Prostate gland (tissue), 2 donors: ENCODE results near the gene HECW1. TPM values are rescaled to one million over a fixed set of nuclear protein-coding genes. Genes with fewer than 3 reads are reported as not detected.

Experiments
- DNase-seq: peaks from one replicate; pipeline ENCODE4 v3.0.0-alpha.2; 2019; ENCODE audit warnings: low spot score
- H3K27ac ChIP-seq, 2 donors: fragments of 200-600 bp; sonication (generic); 2 replicates each; pipeline ENCODE4 v1.5.1; 2017 to 2019
- H3K27me3 ChIP-seq: fragments of 200-600 bp; sonication (generic); replicated peaks from 2 replicates; pipeline ENCODE4 v1.5.1; 2019; ENCODE audit not compliant: insufficient read depth
- H3K36me3 ChIP-seq, 2 donors: fragments of 200-600 bp; sonication (generic); 1 replicate in 1 of 2; 2 replicates in 1 of 2; pipeline versions ENCODE4 v1.5.1 to v1.8.1; 2017 to 2019
- H3K4me1 ChIP-seq: fragments of 200-600 bp; sonication (generic); replicated peaks from 2 replicates; pipeline ENCODE4 v1.5.1; 2019
- H3K4me3 ChIP-seq, 2 donors: fragments of 200-600 bp; sonication (generic); 2 replicates each; pipeline ENCODE4 v1.5.1; 2017 to 2019
- H3K9me3 ChIP-seq: fragments of 200-600 bp; sonication (generic); 2 replicates; pipeline ENCODE4 v1.5.1; 2017
- POLR2A ChIP-seq: fragments of 450-650 bp; IDR thresholded peaks from one replicate; pipeline ENCODE4 v1.6.1; 2016; ENCODE audit warnings: antibody characterized with exemption, mild to moderate bottlenecking
- POLR2AphosphoS5 ChIP-seq: sonication (generic); formaldehyde crosslinking; IDR thresholded peaks from one replicate; pipeline ENCODE4 v1.6.1; 2017; ENCODE audit warnings: antibody characterized with exemption
- WGBS: methylation state at CpG from one replicate; pipeline ENCODE4 v1.1.5; 2018; 5-methylcytosine and 5-hydroxymethylcytosine counted together
- intact Hi-C: fragments of 100-400 bp; cut with DNase I; formaldehyde crosslinking; loops from one replicate; pipeline ENCODE4 v1.14.2; 2022
- total RNA-seq, 2 donors: library from RNA; depleted of rRNA; stranded (reverse); fragments of >200 nt; gene quantifications; one replicate each; pipeline ENCODE4 v1.1.0, GENCODE V29; 2016
- TF ChIP-seq, protein P1 (sequence below), 4 experiments: fragments of 200-600 bp in 2 of 4; fragments of 450-650 bp in 2 of 4; sonication (generic) in 2 of 4; IDR thresholded peaks; 1 replicate in 3 of 4; 2 replicates in 1 of 4; pipeline ENCODE4 v1.5.1; 2016 to 2019; ENCODE audit warnings: antibody characterized with exemption in 4 of 4, mild to moderate bottlenecking in 2 of 4, moderate library complexity in 2 of 4

Gene HECW1
- total RNA-seq, 2 donors from 2014 or later: 1.4 to 10.3 TPM

DNA sequence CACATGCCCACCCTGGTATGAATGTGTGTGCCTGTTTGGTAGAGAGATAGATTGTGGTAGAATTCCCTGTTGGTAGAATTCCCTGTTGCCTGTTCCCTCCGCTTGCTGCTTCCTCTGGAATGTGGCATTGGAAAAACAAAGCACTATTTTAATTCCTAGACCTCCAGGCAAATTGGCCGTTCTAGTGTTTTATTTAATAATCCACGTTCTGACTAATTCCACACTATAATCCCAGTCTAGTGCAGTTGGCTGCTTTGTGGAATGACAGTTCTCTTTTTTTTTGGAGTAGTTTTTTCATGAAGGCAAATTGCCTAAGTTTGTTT is 2.0 kb downstream of the HECW1 start:
- Histone ChIP-seq H3K27me3 (no peaks in the 10 kb centered on the region), H3K9me3 (no peaks in the 10 kb centered on the region), H3K27ac (no peak overlapping the region), H3K4me1 (no peaks in the 10 kb centered on the region), H3K36me3 (no peaks in the 10 kb centered on the region), H3K4me3 (no peak overlapping the region)
- intact Hi-C loops: no loop called here
- DNase-seq: no peak
- no peak for TF ChIP-seq POLR2A
- TF ChIP-seq, protein P1, sequence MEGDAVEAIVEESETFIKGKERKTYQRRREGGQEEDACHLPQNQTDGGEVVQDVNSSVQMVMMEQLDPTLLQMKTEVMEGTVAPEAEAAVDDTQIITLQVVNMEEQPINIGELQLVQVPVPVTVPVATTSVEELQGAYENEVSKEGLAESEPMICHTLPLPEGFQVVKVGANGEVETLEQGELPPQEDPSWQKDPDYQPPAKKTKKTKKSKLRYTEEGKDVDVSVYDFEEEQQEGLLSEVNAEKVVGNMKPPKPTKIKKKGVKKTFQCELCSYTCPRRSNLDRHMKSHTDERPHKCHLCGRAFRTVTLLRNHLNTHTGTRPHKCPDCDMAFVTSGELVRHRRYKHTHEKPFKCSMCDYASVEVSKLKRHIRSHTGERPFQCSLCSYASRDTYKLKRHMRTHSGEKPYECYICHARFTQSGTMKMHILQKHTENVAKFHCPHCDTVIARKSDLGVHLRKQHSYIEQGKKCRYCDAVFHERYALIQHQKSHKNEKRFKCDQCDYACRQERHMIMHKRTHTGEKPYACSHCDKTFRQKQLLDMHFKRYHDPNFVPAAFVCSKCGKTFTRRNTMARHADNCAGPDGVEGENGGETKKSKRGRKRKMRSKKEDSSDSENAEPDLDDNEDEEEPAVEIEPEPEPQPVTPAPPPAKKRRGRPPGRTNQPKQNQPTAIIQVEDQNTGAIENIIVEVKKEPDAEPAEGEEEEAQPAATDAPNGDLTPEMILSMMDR (IDR thresholded peaks at IDR 0.05): no peak
- TF ChIP-seq POLR2AphosphoS5: no peak
- WGBS: 29% methylated on average over 3 of the region's 3 CpGs

DNA sequence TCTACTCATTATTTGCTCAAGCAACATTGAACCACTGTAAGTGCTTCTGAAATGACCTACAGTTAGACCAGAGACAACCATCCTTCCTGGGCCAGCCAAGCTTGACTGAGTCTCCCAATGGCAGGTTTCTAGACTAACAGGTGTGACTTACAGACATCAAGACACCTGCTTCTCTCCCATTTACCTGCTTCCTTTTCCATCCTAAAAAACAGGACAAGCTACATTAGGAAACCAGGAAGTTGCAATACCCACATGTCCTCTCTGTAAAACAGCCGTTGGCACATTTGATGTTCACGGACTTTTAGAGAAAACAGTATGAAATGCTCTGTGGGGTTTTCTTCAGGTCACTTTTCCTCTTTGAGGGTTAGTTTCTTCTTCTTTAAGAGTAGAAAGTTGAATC is 4.0 kb downstream of the HECW1 start:
- WGBS: 78% methylated on average over 2 of the region's 2 CpGs
- H3K27me3 ChIP-seq: no peaks in the 10 kb centered on the region
- H3K9me3 ChIP-seq: no peaks in the 10 kb centered on the region
- intact Hi-C loops: no loop called here
- H3K36me3 ChIP-seq: no peaks in the 10 kb centered on the region
- no peak overlapping the region for H3K4me3 ChIP-seq
- TF ChIP-seq POLR2A (no peak), POLR2AphosphoS5 (no peak)
- TF ChIP-seq, protein P1 (IDR thresholded peaks at IDR 0.05): no peak
- no peak overlapping the region for H3K27ac ChIP-seq
- no peaks in the 10 kb centered on the region for H3K4me1 ChIP-seq
- no peak for DNase-seq

GRCh38 chr7:43117095-43117494 is 4.6 kb downstream of the HECW1 start:
- H3K4me1 ChIP-seq: no peaks in the 10 kb centered on the region
- H3K27me3 ChIP-seq: no peaks in the 10 kb centered on the region
- H3K36me3 ChIP-seq: no peaks in the 10 kb centered on the region
- intact Hi-C loops: no loop called here
- no peak overlapping the region for H3K4me3 ChIP-seq
- H3K9me3 ChIP-seq: no peaks in the 10 kb centered on the region
- no peak for DNase-seq
- H3K27ac ChIP-seq: no peak overlapping the region
- TF ChIP-seq, protein P1 (IDR thresholded peaks at IDR 0.05): no peak
- TF ChIP-seq POLR2A (no peak), POLR2AphosphoS5 (no peak)
- 90% methylated on average over 1 of the region's 1 CpG for WGBS

- intact Hi-C loops: no loop called here
- TF ChIP-seq POLR2AphosphoS5 (no peak), POLR2A (no peak)
- TF ChIP-seq, protein P1 (IDR thresholded peaks at IDR 0.05): no peak
- no peak overlapping the region for H3K27ac ChIP-seq
- H3K9me3 ChIP-seq: no peaks in the 10 kb centered on the region
- H3K4me1 ChIP-seq: no peaks in the 10 kb centered on the region
- H3K27me3 ChIP-seq: no peaks in the 10 kb centered on the region
- DNase-seq: no peak
- WGBS: 90% methylated on average over 4 of the region's 4 CpGs
- no peak overlapping the region for H3K4me3 ChIP-seq
- H3K36me3 ChIP-seq: no peaks in the 10 kb centered on the region
Observed at GRCh38 chr7:43117861-43118260, 5.4 kb downstream of the HECW1 start.

DNA sequence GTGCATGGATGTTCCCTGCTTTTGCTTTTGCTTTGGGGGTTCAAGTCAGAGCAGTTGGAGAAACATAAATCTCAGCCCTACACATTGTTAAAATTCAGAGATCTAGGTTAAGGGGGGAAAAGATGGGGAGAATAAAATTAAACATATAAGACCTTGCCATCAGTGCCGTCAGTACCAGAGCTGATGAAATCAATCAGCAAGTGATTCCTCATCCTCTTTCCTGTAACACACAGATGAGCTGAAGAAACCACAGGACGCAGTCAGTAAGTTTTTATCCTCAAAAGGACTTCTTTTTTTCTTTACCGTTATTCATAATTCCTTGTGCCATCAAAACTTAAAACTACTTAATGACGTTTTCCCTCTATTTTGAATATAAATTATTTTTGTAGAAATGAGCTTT is 5.9 kb downstream of the HECW1 start:
- H3K4me3 ChIP-seq: no peak overlapping the region
- WGBS: 84% methylated on average over 4 of the region's 4 CpGs
- no peaks in the 10 kb centered on the region for H3K36me3 ChIP-seq
- H3K4me1 ChIP-seq: no peaks in the 10 kb centered on the region
- no peaks in the 10 kb centered on the region for H3K27me3 ChIP-seq
- intact Hi-C loops: no loop called here
- no peak overlapping the region for H3K27ac ChIP-seq
- TF ChIP-seq, protein P1 (IDR thresholded peaks at IDR 0.05): no peak
- TF ChIP-seq POLR2A (no peak), POLR2AphosphoS5 (no peak)
- no peak for DNase-seq
- no peaks in the 10 kb centered on the region for H3K9me3 ChIP-seq
